GM15510 (cell line): Measurements from ENCODE around the gene CLDN6.

ENCODE experiments used
- POLR2A ChIP-seq: IDR thresholded peaks from 3 replicates; pipeline ENCODE4 v1.6.1; 2011; ENCODE audit warnings: borderline replicate concordance; ENCODE audit not compliant: insufficient read length; ENCODE audit errors: extremely low read depth

CLDN6 gene

DNA sequence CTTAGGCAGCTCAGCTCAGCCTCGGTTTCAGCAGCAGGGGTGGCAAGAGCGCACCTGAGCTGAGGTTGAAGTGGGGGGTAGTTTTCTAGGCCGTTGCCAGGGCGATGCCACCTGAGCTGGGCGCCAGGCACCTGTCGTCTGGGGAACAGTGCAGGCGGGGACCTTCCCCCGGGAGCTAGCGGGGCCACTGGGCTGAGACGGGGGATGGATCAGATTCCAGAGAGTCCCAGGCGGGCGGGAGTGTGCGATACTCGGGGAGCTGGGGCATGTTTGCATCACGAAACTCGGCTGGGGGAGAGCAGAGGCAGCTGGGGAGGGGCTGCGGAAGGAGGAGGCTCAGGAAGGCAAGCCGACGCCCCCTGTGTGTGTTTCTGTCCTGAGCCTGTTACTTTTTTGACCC, 5.7 kb downstream of the CLDN6 start:
- TF ChIP-seq POLR2A: no peak

GRCh38 chr16:3010510-3010909, 7.5 kb downstream of the CLDN6 start:
- TF ChIP-seq POLR2A: no peak

DNA sequence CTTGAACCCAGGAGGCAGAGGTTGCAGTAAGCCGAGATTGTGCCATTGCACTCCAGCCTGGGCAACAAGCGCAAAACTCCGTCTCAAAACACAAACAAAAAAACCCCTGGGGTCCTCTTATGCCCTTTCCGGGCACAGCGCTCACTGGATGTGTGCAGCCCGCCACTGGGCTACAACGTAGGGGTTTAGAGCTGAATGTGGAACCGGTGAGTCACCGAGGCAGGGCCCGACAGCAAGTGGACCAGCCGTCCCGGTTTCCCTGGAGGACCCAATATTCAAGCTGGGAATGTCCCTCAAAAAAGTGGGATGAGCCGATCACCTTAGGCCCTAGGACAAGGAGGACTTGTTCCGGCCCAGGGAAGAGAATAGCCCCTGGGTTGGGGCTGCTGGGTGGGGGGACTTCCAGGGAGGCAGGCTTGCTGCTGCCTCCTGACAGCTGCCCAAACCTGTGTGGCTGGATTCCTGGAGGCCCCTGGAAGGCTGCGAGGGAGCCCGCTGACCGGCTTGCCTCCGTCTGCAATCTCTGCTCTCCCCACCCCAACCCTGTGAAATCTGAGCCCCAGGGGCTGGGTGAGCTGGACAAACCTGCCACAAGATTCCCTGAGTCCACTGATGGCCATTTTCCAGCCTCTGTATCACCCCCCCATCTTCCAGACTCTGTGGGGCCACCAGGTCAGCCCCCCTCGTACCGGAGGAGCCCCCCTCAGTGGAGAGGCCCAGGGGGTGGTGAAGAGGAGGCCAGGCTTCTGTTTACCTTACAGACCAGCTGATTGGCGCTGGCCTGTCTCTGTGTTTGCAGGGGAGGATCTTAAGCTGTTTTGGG, 8.2 kb downstream of the CLDN6 start:
- no peak for TF ChIP-seq POLR2A

GRCh38 chr16:3008690-3009037, 9.3 kb downstream of the CLDN6 start:
- no peak for TF ChIP-seq POLR2A

- no peak for TF ChIP-seq POLR2A
These were observed 9.9 kb downstream of the CLDN6 start for GRCh38 chr16:3007957-3008689.

- no peak for TF ChIP-seq POLR2A
These were observed 10.7 kb downstream of the CLDN6 start for GRCh38 chr16:3007059-3007956.

DNA sequence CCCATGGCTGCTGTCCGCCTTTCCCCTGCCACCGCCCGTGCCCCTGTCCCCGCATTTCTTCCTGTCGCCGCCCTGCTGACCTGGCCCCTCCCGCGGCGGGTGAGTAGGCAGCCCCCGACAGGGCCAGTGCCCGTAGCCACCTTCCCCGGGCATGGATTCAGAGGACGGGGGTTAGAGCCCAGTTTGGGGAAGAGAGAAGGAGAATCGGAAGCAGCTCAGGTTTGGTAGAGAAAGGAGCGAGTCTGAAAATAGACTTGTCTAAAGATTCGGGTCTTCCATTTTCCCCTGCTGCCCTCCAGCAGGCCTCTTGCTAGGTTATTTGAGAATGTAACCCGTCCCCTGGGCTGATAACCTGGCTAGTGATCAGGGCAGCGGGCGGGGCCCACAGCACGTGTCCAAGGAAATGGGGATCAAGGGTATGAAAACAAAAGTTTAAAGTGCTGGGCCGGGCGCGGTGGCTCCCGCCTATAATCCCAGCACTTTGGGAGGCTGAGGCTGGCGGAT, 13.2 kb downstream of the CLDN6 start:
- no peak for TF ChIP-seq POLR2A

- no peak for TF ChIP-seq POLR2A
These were observed 13.7 kb downstream of the CLDN6 start for GRCh38 chr16:3004319-3004718.

GRCh38 chr16:3003582-3004270, 14.3 kb downstream of the CLDN6 start:
- TF ChIP-seq POLR2A: no peak

DNA sequence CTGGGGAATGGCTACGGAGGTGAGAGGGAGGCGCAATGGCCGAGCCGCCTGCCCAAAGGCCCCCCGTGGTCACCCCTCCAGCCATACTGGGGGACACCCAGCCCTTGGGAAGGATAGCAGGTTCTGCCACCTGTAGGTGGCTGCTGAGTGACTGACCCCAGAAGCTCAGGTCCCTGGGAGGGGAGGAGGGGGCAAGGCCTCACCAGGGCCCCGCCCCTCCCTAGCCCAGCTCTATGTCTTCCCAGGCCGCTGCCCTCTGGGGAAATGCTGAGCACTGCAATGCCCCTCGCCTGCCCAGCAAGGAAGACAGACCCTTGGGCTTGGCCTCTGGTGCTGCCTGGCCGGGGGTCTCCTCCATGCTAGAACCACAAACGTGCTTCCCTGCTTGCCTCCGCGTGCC, 16.7 kb downstream of the CLDN6 start:
- no peak for TF ChIP-seq POLR2A

DNA sequence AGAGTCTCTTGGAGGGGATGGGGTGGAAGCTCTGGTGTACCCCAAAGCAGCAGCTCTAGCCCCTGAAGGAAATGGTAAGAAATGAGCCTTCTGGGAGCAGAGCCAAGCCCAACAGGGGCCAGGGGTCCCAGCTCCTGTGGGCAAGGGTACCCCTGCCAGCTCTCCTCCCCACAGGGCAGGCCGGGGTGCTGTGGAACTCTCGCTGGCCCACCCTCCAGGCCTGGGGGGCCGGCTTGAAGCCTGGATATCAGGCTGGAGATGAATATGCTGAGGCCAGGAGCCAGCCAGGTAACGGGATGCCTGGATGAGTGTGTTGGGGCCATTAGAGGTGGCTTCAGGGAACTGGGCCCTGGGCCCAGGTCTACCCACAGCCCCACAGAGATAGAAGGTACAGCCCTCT, 17.4 kb downstream of the CLDN6 start:
- no peak for TF ChIP-seq POLR2A

DNA sequence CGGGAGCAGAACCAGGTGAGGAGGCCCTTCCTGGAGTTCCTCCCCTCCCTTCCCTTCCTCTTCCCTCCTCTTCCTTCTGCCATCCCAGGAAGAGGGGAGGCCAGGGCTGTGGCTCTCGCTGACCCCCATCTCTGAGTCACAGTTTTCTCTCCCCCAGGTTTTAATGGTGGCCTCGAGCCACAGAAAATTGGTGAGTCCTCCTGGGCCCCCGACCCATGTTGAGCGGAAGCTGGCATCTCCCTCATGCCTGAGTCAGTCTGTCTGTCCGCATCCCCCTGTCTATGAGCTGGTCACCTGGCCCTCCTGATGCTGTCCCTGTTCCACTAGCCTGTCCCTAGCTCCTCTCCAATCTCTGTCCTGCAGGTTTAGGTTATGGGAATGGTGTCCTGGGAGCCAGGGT, 18.1 kb downstream of the CLDN6 start:
- no peak for TF ChIP-seq POLR2A

- TF ChIP-seq POLR2A: no peak
These were observed 21.7 kb downstream of the CLDN6 start for GRCh38 chr16:2996298-2996697.

DNA sequence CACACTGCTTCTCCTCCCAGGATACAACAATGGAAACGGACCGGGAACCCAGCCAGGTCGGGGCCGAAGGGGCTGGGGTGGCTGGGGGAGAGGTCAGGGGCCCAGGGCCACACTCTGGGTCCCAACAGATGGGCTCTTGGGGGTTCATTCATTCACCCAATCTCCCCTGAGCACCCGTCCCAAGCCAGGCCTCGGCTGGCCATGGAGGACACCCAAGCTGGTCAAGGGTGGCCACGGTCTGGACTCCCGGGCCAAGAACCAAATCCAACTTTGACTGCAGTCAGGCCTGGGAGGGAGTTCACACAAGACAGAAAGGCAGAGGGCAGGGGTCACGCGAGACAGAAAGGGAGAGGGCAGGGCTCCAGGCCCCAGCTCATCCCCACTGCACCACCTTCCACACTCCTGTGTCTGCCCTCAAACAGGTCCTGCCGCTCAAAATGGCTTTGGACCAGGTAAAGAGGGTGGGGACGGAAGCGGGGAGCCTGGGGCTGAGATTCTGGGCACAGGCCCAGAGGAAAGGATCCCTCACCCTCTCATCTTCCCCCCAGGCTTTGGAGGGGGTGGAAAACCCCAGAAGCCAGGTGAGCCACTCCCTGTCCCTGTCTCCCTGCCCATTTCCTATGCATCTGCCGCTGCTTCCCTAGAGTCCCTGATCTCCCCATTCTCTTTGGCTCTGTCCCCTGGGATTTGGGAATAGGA, 25.5 kb downstream of the CLDN6 start:
- TF ChIP-seq POLR2A: no peak
